Fibroblast of lung (primary cell): Measurements from ENCODE around the gene ANKS1A.

ENCODE experiments used
- EZH2 ChIP-seq: IDR thresholded peaks from 2 replicates; pipeline ENCODE4 v1.5.1; 2012; ENCODE audit warnings: low read length, control low read depth, mild to moderate bottlenecking; ENCODE audit errors: missing control alignments
- TF ChIP-seq, protein P1 (sequence below), 2 donors: IDR thresholded peaks in 1 of 2; conservative IDR thresholded peaks in 1 of 2; 1 replicate in 1 of 2; 2 replicates in 1 of 2; pipeline ENCODE4 v1.5.1; 2011 to 2012; ENCODE audit warnings: low read length in 2 of 2, control low read depth in 1 of 2, inconsistent platforms in 1 of 2, low read depth in 1 of 2, mild to moderate bottlenecking in 1 of 2

DNA sequence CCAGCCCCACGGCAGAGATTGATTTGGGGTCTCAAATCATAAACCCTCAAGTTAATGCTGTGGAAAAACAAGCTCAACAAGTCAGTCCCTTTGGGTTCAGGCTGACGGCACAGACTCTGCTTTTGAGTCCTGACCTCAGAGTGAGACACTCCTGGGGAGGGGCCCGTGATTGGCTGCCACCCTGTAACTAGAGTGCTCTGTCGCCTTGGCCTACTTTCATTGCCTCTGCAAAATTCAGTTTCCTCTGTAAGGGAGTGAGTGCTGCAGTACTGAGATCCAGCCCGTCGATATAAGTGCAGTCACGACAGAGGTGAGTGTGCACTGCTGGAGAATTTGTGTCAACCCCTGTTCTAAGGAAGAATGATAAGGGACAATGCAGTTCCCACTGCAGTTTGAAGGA is 105.6 kb downstream of the ANKS1A start:
- TF ChIP-seq, protein P1, sequence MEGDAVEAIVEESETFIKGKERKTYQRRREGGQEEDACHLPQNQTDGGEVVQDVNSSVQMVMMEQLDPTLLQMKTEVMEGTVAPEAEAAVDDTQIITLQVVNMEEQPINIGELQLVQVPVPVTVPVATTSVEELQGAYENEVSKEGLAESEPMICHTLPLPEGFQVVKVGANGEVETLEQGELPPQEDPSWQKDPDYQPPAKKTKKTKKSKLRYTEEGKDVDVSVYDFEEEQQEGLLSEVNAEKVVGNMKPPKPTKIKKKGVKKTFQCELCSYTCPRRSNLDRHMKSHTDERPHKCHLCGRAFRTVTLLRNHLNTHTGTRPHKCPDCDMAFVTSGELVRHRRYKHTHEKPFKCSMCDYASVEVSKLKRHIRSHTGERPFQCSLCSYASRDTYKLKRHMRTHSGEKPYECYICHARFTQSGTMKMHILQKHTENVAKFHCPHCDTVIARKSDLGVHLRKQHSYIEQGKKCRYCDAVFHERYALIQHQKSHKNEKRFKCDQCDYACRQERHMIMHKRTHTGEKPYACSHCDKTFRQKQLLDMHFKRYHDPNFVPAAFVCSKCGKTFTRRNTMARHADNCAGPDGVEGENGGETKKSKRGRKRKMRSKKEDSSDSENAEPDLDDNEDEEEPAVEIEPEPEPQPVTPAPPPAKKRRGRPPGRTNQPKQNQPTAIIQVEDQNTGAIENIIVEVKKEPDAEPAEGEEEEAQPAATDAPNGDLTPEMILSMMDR (conservative IDR thresholded peaks at IDR 0.05 in 1 of 2, IDR thresholded peaks at IDR 0.05 in 1 of 2; ENCODE audit: low read depth in 1 of 2, low read length in 2 of 2), result no peak
- TF ChIP-seq EZH2, result no peak
